Ishikawa (cell line): ENCODE data around the gene NCK1.

Source experiments
- CEBPB ChIP-seq: IDR thresholded peaks from 2 replicates; pipeline ENCODE4 v1.6.1; 2012
- EGR1 ChIP-seq: IDR thresholded peaks from 2 replicates; pipeline ENCODE4 v1.6.1; 2012
- EP300 ChIP-seq: IDR thresholded peaks from 2 replicates; pipeline ENCODE4 v1.6.1; 2012; ENCODE audit warnings: borderline replicate concordance
- FOXM1 ChIP-seq: IDR thresholded peaks from 2 replicates; pipeline ENCODE4 v1.6.1; 2012; ENCODE audit warnings: low read depth, borderline replicate concordance
- MAX ChIP-seq: IDR thresholded peaks from 2 replicates; pipeline ENCODE4 v1.6.1; 2012
- NFIC ChIP-seq: IDR thresholded peaks from 2 replicates; pipeline ENCODE4 v1.6.1; 2012
- RAD21 ChIP-seq: IDR thresholded peaks from 2 replicates; pipeline ENCODE4 v1.6.1; 2012; ENCODE audit warnings: low read depth
- REST ChIP-seq: IDR thresholded peaks from 2 replicates; pipeline ENCODE4 v1.6.1; 2012; ENCODE audit warnings: low read depth, mild to moderate bottlenecking
- TAF1 ChIP-seq: IDR thresholded peaks from 2 replicates; pipeline ENCODE4 v1.6.1; 2012; ENCODE audit warnings: low read depth, mild to moderate bottlenecking
- YY1 ChIP-seq: IDR thresholded peaks from 2 replicates; pipeline ENCODE4 v1.6.1; 2012; ENCODE audit warnings: low read depth

- no peak for TF ChIP-seq EGR1
- TF ChIP-seq NFIC: no peak
- TF ChIP-seq MAX: no peak
- TF ChIP-seq REST: no peak
- no peak for TF ChIP-seq EP300
- TF ChIP-seq RAD21: no peak
- TF ChIP-seq YY1: no peak
- no peak for TF ChIP-seq CEBPB
- TF ChIP-seq TAF1: no peak
- TF ChIP-seq FOXM1: no peak
Measured at GRCh38 chr3:136957751-136958288, 95.8 kb downstream of the NCK1 start, which contains the start of gene IL20RB.
